GM04504 (cell line): ENCODE data around the gene PMM2.
"Not testable (repeated sequence)": the region's sequence is repeated elsewhere in the genome, so short reads cannot be mapped to it uniquely, and the experiment has no call there.

Source experiments
- DNase-seq: peaks from one replicate; pipeline ENCODE4 v3.0.0-alpha.2; 2012; ENCODE audit warnings: low read depth

Gene PMM2

DNA sequence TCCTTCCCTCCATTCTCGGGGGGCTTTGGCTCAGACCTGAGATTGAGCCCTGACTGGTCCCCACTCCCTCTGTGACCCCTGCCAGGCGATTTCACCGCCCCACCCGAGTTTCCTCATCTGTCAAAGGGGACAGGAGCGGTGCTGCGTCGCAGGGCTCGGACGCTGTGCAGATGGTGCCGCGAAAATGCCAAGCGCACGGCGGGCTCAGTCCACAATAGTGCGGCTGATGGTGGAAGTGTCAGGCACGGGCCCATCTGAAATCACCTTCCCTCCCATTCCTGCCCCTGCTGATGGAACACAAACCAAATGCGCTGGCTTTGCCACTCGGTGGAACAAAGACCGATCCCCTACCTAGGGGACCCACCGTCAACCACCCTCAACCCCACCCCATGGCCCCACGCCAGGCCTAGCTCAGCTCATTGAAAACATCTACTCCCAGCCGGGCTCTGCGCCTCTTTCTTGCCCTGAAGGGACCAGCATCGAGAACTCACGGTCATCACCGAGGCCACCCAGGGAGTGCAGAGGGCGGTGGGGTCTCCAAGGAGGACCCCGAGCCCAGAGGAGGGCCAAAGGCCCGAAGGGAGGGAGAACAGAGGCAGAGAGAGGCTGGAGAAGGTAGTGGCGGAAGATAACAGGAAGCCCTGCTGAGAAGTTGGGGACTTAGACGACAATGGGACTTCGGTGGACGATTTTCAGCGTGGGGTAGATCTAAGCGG, 69.7 kb downstream of the PMM2 start:
- no peak for DNase-seq

DNA sequence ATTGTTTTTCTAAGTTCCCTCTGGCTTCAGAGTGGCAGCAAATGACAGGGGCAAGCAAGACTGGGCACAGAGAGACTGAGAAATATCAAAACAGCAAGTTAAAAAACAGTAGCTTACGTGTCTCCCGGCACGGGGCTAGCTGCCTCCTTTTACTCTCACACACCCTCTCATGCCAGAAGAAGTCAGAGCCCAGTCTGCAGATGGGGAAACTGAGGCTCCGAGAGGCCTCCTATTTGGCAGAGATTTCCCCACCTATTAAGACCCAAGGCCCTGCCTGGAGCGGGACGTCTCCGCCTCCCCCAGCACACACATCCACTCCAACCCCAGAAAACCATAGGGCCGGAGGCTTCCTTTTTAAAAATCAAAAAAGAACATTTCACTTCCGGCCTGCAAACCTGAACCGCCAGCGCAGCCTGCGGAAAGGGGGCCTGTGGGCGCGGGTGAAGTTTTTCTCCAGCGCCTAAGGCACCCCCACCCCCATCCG, 70.3 kb downstream of the PMM2 start:
- DNase-seq: no peak

DNA sequence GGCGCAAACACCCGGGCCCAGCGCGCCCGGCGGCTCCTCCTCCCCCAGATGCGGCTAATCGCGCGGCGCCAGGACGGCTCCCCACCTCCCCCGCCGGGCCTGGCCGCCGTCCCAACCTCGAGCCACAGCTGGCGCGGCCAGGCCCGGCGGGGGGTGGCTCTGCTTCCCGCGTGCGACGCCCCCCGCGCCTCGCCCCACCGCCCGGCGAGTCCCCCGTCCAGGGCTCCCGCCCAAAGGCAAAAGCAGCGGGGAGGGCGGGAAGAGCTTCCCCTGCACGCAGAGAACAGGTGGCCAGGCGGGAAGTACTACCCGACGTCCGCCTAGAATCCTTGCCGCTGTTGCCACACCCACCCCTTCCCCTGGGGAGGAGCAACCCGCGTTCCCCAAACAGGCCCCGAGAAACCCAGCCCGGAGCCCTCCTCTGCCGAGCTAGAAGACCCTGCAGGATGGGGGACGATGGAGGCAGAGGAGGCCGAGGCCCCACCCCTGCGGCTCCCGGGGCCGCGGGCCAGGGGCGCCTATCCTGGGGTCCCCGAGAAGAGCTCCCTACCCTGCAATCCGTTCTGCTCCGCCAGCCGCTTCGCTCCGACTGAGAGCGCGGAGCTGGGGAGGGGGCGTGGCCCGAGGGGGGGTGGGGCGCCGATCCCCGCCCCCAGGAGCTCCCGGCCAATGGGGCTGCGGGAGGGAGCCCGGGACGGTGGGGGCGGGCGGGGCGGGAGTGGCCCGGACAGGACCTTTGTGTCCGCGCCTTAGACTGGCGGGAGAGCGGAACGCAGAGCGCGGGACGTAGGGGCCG, 71.0 kb downstream of the PMM2 start, which contains the start of gene CARHSP1:
Gene CARHSP1, minus strand, starts transcription at position 591 of the 796 bp plus-strand sequence. CDS start 9,678 bp downstream, outside the sequence.
- peak; percentile 78 for DNase-seq

DNA sequence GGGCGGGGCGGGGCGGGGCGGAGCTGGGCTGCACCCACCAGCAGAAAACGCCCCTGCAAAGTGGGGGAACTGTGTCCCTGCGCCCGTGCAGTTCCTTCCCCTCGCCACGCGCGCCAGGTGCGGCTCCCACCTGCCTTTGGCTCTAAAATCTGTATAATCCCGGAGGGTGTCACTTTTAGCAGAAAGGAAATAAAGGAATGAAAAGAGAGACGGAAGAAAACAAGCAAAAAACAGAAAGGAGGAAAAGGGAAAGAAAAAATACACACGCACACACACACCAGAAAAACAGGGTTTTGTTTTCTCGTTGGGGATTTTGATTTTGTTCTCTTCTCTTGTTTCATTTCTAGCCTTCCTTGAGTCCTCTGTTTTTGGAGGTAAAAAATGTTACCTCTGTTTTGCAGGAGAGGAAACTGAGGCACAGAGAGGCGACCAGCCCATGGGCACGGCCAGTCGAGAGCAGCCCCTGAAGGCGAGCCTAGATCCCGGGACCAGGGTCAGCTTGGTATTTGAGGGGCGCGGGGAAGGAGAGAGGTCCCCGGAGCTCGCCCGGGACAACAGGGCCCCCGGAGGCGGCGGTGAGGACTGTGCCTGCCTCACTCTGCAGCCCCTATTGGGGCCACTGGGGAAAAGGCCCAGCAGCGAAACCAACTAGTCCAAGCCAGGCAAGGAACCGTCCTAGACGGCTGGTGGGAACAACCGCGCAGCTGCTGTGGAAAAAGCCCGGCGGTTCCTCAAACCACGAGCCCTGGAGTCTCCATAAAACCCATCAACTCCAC, 71.8 kb downstream of the PMM2 start:
- no peak for DNase-seq

DNA sequence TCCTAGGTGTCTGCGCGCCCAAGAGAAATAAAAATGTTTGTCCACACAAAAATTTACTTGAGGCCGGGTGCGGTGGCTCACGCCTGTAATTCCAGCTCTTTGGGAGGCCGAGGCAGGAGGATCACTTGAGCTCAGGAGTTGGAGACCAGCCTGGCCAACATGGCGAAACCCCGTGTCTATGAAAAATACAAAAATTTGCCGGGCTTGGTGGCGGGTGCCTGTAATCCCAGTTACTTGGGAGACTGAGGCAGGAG, 72.3 kb downstream of the PMM2 start:
- DNase-seq: not testable (repeated sequence)

DNA sequence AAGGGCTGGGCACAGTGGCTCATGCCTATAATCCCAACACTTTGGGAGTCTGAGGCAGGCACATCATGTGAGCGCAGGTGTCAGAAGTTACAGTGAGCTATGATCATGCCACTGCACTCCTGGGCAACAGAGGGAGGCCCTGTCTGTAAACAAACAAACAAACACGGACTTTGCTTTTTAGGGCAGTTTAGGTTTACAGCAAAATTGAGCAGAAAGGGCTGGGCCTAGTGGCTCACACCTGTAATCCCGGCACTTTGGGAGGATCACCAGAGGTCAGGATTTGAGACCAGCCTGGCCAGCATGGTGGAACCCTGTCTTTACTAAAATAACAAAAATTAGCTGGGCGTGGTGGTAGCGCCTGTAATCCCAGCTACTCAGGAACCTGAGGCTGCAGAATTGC, 74.4 kb downstream of the PMM2 start:
- DNase-seq: no peak

DNA sequence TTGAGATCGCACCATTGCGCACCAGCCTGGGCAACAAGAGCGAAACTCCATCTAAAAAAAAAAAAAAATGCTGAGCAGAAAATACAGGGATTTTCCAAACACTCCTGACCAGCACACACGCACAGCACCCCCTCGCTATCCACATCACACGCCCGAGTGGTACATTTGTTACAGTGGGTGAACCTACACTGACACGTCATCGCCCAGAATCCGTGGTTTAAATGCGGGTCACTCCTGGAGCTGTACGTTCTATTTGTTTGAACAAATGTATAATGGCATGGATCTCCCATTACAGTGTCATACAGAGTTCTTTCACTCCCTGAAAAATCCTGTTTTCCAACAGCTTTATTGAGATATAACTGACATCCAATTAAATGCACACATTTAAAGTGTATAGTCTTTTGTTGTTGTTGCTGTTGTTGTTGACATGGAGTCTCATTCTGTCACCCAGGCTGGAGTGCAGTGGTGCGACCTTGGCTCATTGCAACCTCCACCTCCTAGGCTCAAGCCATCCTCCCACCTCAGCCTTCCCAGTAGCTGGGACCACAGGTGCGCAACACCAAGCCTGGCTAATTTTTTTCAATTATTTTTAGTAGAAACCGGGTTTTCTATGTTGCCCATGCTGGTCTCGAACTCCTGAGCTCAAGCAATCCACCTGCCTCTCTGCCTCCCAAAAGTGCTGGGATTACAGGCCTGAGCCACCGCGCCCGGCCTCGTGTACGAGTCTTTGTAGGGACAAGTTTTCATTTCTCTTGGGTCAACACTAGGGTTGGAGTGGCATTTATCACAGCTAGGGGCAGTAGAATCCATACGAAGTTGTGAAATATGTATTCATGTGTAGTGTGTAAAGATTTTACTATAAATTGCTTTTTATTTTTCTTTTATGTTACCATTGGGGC, 75.6 kb downstream of the PMM2 start:
- DNase-seq: no peak

DNA sequence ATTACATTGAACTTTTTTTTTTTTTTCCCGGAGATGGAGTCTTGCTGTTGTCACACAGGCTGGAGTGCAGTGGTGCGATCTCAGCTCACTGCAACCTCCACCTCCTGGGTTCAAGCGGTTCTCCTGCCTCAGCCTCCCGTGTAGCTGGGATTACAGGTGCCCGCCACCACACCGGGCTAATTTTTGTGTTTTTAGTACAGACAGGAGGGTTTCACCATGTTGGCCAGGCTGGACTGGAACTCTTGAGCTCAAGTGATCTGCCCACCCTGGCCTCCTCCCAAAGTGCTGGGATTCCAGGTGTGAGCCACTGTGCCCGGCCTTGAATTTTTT, 76.2 kb downstream of the PMM2 start:
- DNase-seq: not testable (repeated sequence)

DNA sequence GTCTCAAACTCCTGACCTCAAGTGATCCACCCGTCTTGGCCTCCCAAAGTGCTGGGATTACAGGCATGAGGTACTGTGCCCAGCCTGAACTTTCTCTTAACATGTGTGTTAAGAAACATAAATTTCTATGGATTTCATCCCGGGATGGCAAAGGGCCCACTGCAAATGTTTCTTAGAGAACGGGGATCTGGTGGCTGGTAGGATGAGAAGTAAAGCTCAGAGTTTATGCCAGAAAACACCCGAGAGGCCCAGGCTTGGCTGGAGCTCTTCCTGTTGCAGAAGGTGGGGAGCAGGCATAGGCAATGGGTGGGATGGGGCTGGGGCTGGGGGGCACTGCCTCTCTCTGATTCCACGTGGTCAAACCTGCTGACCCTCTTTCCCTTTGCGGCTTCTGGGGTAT, 76.7 kb downstream of the PMM2 start:
- no peak for DNase-seq

DNA sequence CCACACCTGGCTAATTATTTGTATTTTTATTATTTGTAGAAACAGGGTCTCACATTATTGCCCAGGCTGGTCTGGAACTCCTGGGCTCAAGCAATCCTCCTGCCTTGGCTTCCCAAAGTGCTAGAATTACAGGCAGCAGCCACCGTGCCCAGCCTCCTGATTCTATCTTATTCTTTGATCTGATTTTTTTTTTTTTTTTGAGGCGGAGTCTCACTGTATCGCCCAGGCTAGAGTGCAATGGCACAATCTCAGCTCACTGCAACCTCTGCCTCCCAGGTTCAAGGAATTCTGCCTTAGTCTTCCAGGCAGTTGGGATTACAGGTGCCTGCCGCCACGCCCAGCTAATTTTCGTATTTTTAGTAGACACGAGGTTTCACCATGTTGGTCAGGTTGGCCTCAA, 77.7 kb downstream of the PMM2 start:
- not testable (repeated sequence) for DNase-seq

DNA sequence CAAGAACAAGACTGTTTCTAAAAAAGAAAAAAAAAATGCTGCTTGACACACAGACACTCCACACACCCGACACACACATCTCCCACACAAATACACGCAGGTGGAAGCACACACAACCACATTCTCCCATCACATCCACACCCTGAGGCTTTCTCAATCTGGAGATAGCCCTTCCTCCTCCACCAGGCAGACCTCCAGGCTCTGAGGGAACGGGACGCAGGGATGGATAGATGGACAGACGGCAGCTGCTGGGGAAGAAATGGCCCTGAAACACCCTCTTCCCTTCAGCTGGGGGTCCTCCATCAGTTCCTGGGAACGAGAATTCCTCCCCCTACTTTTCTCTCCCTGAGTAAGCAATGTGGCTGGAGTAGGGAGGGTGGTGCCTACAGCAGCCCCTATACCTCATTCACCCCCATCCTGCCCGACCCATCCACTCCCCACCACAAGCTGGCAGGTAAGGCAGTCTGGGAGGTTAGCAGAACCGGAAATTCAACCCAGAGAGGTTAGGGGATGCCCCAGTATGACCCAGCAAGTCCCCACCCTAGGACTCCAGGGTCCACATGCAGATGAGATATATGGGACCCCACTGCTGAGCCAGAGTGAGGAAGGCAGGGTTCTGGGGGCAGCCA, 80.4 kb downstream of the PMM2 start:
- no peak for DNase-seq

DNA sequence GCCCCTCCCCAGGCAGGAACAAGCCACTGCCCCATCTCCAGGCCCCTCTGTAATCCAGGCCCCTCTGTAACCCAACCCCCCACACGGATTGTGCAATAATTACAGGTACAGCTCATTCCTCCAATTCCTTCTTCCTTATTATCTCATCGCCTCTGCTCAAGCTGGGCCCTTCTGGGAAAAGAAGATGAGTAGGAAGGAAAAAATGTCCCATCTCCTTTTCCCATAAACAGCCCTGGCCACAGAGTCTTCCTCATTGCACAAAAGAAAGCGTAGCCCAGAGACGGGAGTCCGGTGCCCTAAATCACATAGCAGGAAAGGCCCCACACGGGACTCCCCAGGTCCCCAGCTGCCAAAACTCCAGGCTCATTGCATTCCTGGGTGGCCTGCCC, 80.9 kb downstream of the PMM2 start:
- DNase-seq: peak; percentile 71

DNA sequence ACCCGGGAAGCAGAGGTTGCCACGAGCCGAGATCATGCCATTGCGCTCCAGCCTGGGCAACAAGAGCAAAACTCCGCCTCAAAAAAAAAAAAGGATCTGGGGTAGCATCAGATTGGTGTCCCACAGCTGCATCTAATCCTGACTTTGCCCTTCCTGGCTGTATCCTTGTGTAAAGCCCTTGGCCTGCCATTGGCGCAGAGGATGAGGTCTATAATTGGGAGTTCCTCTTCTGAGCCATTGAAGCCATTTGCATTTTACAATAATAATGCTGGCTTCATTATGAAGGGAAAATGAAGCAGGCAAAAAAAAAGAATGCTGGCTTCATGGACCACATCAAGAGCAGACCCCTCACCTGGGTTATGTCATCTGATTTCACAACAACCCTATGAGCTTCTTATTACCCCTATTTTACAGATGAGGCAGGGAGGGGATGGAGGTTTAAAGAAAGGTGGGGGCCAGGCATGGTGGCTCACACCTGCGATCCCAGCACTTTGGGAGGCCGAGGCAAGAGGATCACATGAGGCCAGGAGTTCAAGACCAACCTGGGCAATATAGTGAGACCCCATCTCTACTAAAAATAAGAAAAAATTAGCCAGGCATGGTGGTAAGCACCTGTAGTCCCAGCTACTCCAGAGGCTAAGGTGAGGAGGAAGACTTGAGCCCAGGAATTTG, 83.3 kb downstream of the PMM2 start:
- DNase-seq: no peak

DNA sequence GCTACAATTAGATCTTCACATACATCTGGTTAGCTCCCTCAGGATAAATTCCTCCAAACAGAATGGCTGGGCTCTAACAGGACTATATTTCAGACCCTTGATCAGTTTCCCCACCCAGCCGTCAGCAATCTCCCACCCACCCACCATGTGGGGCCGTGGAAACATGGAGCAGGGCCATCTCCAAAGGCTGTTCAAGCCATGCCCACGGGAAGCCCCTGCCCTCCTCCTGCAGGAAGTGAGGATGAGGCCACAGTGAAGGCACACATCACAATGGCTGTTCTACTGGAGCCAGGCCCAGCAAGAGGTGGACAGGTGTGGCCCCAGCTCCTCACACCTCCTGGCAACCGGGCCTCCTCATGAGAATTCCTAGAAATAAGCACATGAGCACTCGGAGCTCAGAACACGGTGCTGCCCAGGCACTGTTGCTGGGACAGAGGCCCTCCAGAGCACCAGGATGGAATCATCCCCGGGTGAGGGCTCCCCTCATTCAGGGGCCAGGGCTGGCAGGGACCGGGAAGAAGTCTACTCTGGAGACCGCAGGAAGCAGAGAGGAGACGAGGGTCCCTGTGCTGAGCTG, 84.5 kb downstream of the PMM2 start, which contains the start of gene LITAFD:
Gene LITAFD, plus strand, starts transcription at position 311 of the 577 bp plus-strand sequence. CDS start 2,005 bp downstream, outside the sequence.
- DNase-seq: no peak

DNA sequence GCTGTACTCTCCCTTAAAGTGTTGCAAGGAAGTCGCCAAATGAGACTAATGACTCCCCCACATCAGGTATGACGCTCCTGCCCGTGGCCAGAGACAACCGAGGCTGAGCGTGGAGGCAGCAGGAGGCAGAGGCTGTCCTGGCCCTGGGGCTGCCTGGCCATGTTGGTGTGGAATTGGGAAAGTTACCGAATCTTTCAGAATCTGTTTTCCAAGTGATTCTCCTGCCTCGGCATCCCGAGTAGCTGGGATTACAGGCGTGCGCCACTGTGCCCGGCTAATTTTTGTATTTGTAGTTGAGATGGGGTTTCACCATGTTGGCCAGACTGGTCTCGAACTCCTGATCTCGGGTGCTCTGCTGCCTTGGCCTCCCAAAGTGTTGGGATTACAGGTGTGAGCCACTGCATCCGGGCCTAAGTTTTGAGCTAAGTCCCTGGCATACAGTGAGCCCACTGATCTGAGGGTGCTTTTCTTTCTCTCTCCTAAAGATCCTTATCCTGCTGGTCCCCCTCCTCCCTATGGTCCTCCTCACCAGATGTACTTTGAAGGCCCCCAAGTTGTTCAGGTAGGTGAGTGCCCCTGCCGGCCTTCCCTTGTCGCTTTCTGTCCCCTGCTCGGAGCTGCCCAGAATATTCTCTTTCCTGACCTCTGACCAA, 85.2 kb downstream of the PMM2 start:
- DNase-seq: no peak

DNA sequence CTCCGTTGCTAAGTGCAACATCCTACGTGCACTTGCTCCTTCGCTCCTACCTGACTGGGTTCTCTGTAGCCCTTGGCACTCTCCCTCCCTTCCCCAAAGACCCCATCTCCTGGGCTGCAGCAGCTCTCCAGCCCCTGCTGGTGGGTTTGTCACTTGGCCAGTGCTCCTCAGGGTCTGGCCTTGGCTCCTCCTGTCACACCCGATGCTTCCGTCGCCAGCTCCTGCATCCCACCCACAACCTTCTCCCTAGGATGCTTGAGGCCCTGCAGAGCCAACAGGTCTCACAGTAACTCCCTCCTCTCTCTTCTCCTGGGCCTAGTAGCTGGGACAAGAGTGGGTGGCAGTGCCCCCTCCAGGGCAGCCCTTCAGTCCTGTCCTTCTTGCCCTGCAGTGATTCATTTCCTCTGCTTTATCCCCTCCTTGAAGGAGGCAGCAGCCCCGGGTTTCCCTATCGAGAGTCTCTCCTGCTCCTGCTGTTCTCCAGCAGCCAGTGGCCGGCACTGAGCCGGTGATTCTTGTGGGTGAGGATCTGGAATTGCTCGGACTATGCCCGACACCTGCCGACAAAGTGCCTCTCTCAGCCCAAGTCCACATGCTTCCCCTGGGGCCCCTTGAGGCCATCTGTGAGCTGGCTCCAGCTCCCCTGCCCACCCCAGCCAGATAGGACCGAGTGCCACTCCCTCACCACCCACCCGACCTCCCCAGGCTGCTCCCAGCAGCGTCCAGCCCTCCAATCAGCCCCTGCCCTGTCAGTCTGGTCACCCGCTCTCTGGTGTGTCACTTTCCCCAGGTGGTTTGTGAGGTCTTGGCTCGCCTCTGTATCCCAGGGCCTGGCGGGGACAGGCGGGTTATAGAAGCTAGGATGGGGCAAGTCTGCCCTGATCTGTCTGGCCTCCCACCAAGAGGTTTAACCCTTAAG, 88.3 kb downstream of the PMM2 start:
- DNase-seq: no peak

DNA sequence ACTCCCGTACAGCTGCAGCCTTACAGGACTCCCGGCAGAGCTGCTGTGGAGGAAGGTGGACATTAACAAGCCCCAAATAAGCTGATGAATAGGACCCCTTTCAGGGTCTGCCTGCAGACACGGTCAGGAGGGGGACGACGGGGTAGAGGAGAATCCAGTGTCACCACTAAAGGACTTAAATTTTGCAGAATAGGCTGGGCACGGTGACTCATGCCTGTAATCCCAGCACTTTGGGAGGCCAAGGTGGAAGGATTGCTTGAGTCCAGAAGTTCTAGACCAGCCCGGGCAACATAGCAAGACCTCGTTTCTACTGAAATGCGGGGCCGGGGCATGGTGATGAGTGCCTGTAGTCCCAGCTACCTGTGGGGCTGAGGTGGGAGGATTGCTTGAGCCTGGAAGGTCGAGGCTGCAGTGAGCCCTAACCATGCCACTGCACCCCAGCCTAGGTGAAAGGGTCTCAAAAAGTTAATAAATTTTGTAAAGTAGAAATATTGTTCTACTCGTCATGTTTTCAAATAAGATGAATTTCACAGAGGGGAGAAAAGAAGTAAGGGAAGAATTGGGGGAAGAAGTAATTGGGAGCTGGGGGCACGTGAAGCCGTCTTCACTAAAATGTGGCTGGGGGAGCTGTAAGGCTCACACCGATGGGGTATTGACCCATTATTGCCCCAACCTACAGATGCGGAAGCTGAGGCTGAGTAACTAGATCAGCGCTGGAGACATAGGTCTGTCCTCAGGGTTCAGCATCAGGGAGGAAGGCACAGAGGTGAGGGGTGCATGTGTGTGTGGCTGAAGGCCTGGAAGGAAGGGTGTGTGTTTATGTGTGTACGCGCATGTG, 89.2 kb downstream of the PMM2 start:
- no peak for DNase-seq

DNA sequence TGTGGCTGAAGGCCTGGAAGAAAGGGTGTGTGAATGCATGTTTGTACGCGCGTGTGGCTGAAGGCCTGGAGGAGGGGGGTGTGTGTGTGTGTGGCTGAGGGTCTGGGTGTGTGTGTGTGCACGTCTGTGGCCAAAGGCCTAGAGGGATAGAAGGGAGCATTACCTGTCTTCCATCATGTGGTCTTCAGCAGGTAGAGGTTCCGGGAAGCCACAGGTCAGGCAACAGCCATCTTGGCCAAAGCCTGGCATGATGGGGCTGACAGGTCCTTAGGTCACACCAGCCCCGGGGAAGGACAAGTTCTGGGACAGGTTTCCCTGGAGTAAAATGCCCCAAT, 89.8 kb downstream of the PMM2 start:
- no peak for DNase-seq
